Stimulated activated CD8-positive, alpha-beta memory T cell treated with anti-CD3 and anti-CD28 coated beads, Interleukin-12 subunit alpha, Interleukin-12 subunit beta, amount 100 ng/mL, for 1 hour (primary cell): ENCODE measurements around the gene GYPB.
"Not testable (repeated sequence)": the region's sequence is repeated elsewhere in the genome, so short reads cannot be mapped to it uniquely, and the experiment has no call there.

Experiments used
- DNase-seq: peaks from one replicate; pipeline ENCODE4 v3.0.0-alpha.2; 2020; ENCODE audit warnings: low read depth

The GYPB gene

GRCh38 chr4:144019277-144019676 is at the start of gene GYPB:
GYPB (minus strand) TSS chr4:144019380; CDS start chr4:144019287, 93 bp downstream.
- DNase-seq, result not testable (repeated sequence)

- not testable (repeated sequence) for DNase-seq
Observed at GRCh38 chr4:144061556-144061955, 42.4 kb upstream of the GYPB start.

GRCh38 chr4:144060234-144060859 is 41.2 kb upstream of the GYPB start:
- not testable (repeated sequence) for DNase-seq

GRCh38 chr4:144056800-144057199 is 37.6 kb upstream of the GYPB start:
- no peak for DNase-seq

GRCh38 chr4:144055336-144055735 is 36.2 kb upstream of the GYPB start:
- not testable (repeated sequence) for DNase-seq

GRCh38 chr4:144051494-144051893 is 32.3 kb upstream of the GYPB start:
- not testable (repeated sequence) for DNase-seq

- DNase-seq, result not testable (repeated sequence)
Observed at GRCh38 chr4:144050631-144051030, 31.5 kb upstream of the GYPB start.

GRCh38 chr4:144049495-144050424 is 30.6 kb upstream of the GYPB start:
- not testable (repeated sequence) for DNase-seq

- DNase-seq, result not testable (repeated sequence)
Observed at GRCh38 chr4:144044936-144045335, 25.8 kb upstream of the GYPB start.

- not testable (repeated sequence) for DNase-seq
Observed at GRCh38 chr4:144032580-144032979, 13.4 kb upstream of the GYPB start.

GRCh38 chr4:144031875-144032274 is 12.7 kb upstream of the GYPB start:
- not testable (repeated sequence) for DNase-seq

- not testable (repeated sequence) for DNase-seq
Observed at GRCh38 chr4:144031369-144031768, 12.2 kb upstream of the GYPB start.

GRCh38 chr4:144030708-144031107 is 11.5 kb upstream of the GYPB start:
- DNase-seq, result not testable (repeated sequence)

- DNase-seq, result not testable (repeated sequence)
Observed at GRCh38 chr4:144026682-144027081, 7.5 kb upstream of the GYPB start.

- DNase-seq, result not testable (repeated sequence)
Observed at GRCh38 chr4:144024399-144025053, 5.3 kb upstream of the GYPB start.

- DNase-seq, result not testable (repeated sequence)
Observed at GRCh38 chr4:144022772-144023400, 3.7 kb upstream of the GYPB start.

- not testable (repeated sequence) for DNase-seq
Observed at GRCh38 chr4:144021336-144021990, 2.3 kb upstream of the GYPB start.

- DNase-seq, result not testable (repeated sequence)
Observed at GRCh38 chr4:144018223-144019000, 768 bp downstream of the GYPB start.

- not testable (repeated sequence) for DNase-seq
Observed at GRCh38 chr4:144017271-144017670, 1.9 kb downstream of the GYPB start.

GRCh38 chr4:144016057-144016605 is 3.0 kb downstream of the GYPB start:
- not testable (repeated sequence) for DNase-seq
